HCT116 (cell line): ENCODE data around the gene UCKL1. TPM values are rescaled to one million over a fixed set of nuclear protein-coding genes. Genes with fewer than 3 reads are reported as not detected.

Experiments used
- ATAC-seq: fragments of 200-7000 bp; cut with Tn5 transposase; 2 replicates; pipeline ENCODE4 v1.9.1; 2020; ENCODE audit warnings: mild to moderate bottlenecking, moderate library complexity
- BruUV-seq: library from RNA; stranded (reverse); fragments of 400-500 nt; replicated peaks from 2 replicates; lab custom pipeline; 2021; lab: Mats Ljungman, UMichigan
- CTCF ChIA-PET: fragments of 300-600 bp; sonication (Branson Sonifier 250); formaldehyde crosslinking; loops from one replicate; lab custom pipeline; 2021; ENCODE audit warnings: antibody characterized with exemption; lab: Charles Lee
- POLR2A ChIA-PET: fragments of 300-600, 350-600 bp; sonication (Branson Sonifier 250); formaldehyde crosslinking; loops from one replicate; lab custom pipeline; 2021; ENCODE audit warnings: antibody characterized with exemption; lab: Charles Lee
- RAD21 ChIA-PET, 2 experiments: fragments of 300-600 bp; sonication (Branson Sonifier 250); formaldehyde crosslinking; loops; one replicate each; lab custom pipeline; 2023; ENCODE audit warnings: low total read pairs in 2 of 2; ENCODE audit not compliant: uncharacterized antibody in 2 of 2, unreplicated experiment in 2 of 2, low non-redundant PET in 1 of 2; lab: Charles Lee
- DNase-seq: peaks from one replicate; pipeline ENCODE4 v3.0.0-alpha.2; 2010; ENCODE audit warnings: low read depth, low spot score
- H2AFZ ChIP-seq: fragments of 200-600 bp; shearing (Covaris generic), sonication (generic); 2 replicates; pipeline ENCODE4 v1.6.1; 2017; ENCODE audit warnings: low read depth, mixed run types, mixed read lengths, antibody characterized with exemption, low read length; ENCODE audit not compliant: poor library complexity, severe bottlenecking
- H3K27ac ChIP-seq: 2 replicates; pipeline ENCODE4 v1.5.1; 2012; ENCODE audit warnings: low read depth, low read length
- H3K27me3 ChIP-seq: fragments of 200-600 bp; sonication (generic); 2 replicates; pipeline ENCODE4 v1.6.1; 2016; ENCODE audit warnings: mixed run types, low read length, mixed read lengths; ENCODE audit not compliant: insufficient read depth
- H3K36me3 ChIP-seq, 2 experiments: fragments of 200-500 bp in 1 of 2; fragments of 200-600 bp in 1 of 2; sonication (Bioruptor generic) in 1 of 2; sonication (generic) in 1 of 2; 2 replicates each; pipeline versions ENCODE4 v1.5.1 to v1.6.1; 2014 to 2016; ENCODE audit warnings: low read length in 2 of 2, inconsistent platforms in 1 of 2, mixed read lengths in 1 of 2, mixed run types in 1 of 2; ENCODE audit not compliant: insufficient read depth in 2 of 2, control insufficient read depth in 1 of 2
- H3K4me1 ChIP-seq, 2 experiments: fragments of 200-600 bp in 1 of 2; sonication (generic) in 1 of 2; 2 replicates each; pipeline versions ENCODE4 v1.5.1 to v1.6.1; 2012 to 2017; ENCODE audit warnings: low read length in 2 of 2, inconsistent platforms in 1 of 2, mild to moderate bottlenecking in 1 of 2, mixed read lengths in 1 of 2, mixed run types in 1 of 2, moderate library complexity in 1 of 2; ENCODE audit not compliant: insufficient read depth in 2 of 2, control insufficient read depth in 1 of 2
- H3K4me2 ChIP-seq: fragments of 200-600 bp; sonication (generic); 2 replicates; pipeline ENCODE4 v1.6.1; 2017; ENCODE audit warnings: mixed run types, low read length, mixed read lengths
- H3K4me3 ChIP-seq, 2 experiments: fragments of 200-600 bp in 1 of 2; sonication (generic) in 1 of 2; replicated peaks in 1 of 2; 2 replicates each; pipeline ENCODE4 v1.5.1; 2011 to 2016; ENCODE audit warnings: low read length in 2 of 2, control low read depth in 1 of 2, low read depth in 1 of 2, mild to moderate bottlenecking in 1 of 2, mixed read lengths in 1 of 2, mixed run types in 1 of 2
- H3K79me2 ChIP-seq: fragments of 200-600 bp; sonication (generic); 2 replicates; pipeline ENCODE4 v1.6.1; 2017; ENCODE audit warnings: mild to moderate bottlenecking, mixed run types, low read length, moderate library complexity, mixed read lengths; ENCODE audit not compliant: insufficient read depth
- H3K9ac ChIP-seq: fragments of 200-600 bp; sonication (generic); 2 replicates; pipeline ENCODE4 v1.6.1; 2016; ENCODE audit warnings: low read length, mixed read lengths
- H3K9me2 ChIP-seq: fragments of 200-600 bp; sonication (generic), shearing (Covaris generic); 2 replicates; pipeline ENCODE4 v1.6.1; 2017; ENCODE audit warnings: mixed run types, mild to moderate bottlenecking, moderate library complexity; ENCODE audit not compliant: insufficient read depth
- H3K9me3 ChIP-seq, 2 experiments: fragments of 200-500 bp in 1 of 2; fragments of 200-600 bp in 1 of 2; sonication (Bioruptor generic) in 1 of 2; sonication (generic) in 1 of 2; 2 replicates each; pipeline ENCODE4 v1.6.1; 2014 to 2017; ENCODE audit warnings: low read length in 2 of 2, mixed read lengths in 2 of 2, inconsistent platforms in 1 of 2, low read depth in 1 of 2, mild to moderate bottlenecking in 1 of 2, mixed run types in 1 of 2, moderate library complexity in 1 of 2; ENCODE audit not compliant: control insufficient read depth in 1 of 2, insufficient read depth in 1 of 2
- H4K20me1 ChIP-seq: fragments of 200-600 bp; sonication (generic), shearing (Covaris generic); 2 replicates; pipeline ENCODE4 v1.6.1; 2017; ENCODE audit warnings: mixed run types, mild to moderate bottlenecking, moderate library complexity; ENCODE audit not compliant: insufficient read depth
- ATF3 ChIP-seq: IDR thresholded peaks from 2 replicates; pipeline ENCODE4 v1.6.1; 2012
- CEBPB ChIP-seq: IDR thresholded peaks from 2 replicates; pipeline ENCODE4 v1.6.1; 2012; ENCODE audit warnings: low read depth
- CTCF ChIP-seq, 3 experiments: fragments of 200-600 bp in 1 of 3; sonication (generic) in 1 of 3; IDR thresholded peaks in 2 of 3; conservative IDR thresholded peaks in 1 of 3; 2 replicates each; pipeline ENCODE4 v1.5.1; 2012 to 2017; ENCODE audit warnings: low read depth in 2 of 3, low read length in 2 of 3, antibody characterized with exemption in 1 of 3, borderline replicate concordance in 1 of 3, control low read depth in 1 of 3, mild to moderate bottlenecking in 1 of 3, mixed read lengths in 1 of 3, mixed run types in 1 of 3, moderate library complexity in 1 of 3; ENCODE audit not compliant: insufficient read depth in 1 of 3
- FOSL1 ChIP-seq: IDR thresholded peaks from 2 replicates; pipeline ENCODE4 v1.6.1; 2012; ENCODE audit warnings: low read depth
- MAX ChIP-seq: IDR thresholded peaks from 2 replicates; pipeline ENCODE4 v1.6.1; 2012
- POLR2A ChIP-seq: IDR thresholded peaks from 2 replicates; pipeline ENCODE4 v1.7.0; 2011; ENCODE audit warnings: borderline replicate concordance; ENCODE audit not compliant: insufficient read depth, insufficient read length; ENCODE audit errors: extremely low read depth
- POLR2AphosphoS5 ChIP-seq: IDR thresholded peaks from 2 replicates; pipeline ENCODE4 v1.6.1; 2011; ENCODE audit warnings: mild to moderate bottlenecking, low read depth, low read length, moderate library complexity
- REST ChIP-seq: IDR thresholded peaks from 2 replicates; pipeline ENCODE4 v1.6.1; 2012; ENCODE audit warnings: low read depth
- SP1 ChIP-seq: IDR thresholded peaks from 2 replicates; pipeline ENCODE4 v1.6.1; 2012; ENCODE audit warnings: low read depth
- TCF7L2 ChIP-seq: IDR thresholded peaks from 2 replicates; pipeline ENCODE4 v1.7.0; 2011; ENCODE audit warnings: borderline replicate concordance, inconsistent platforms; ENCODE audit not compliant: insufficient read depth, insufficient read length; ENCODE audit errors: extremely low read depth
- YY1 ChIP-seq: IDR thresholded peaks from 2 replicates; pipeline ENCODE4 v1.6.1; 2011; ENCODE audit warnings: low read length, low read depth, moderate library complexity, mild to moderate bottlenecking; ENCODE audit not compliant: insufficient replicate concordance; ENCODE audit errors: extremely low read depth
- ZBTB33 ChIP-seq: IDR thresholded peaks from 2 replicates; pipeline ENCODE4 v1.6.1; 2011; ENCODE audit warnings: mild to moderate bottlenecking, low read length, moderate library complexity; ENCODE audit not compliant: insufficient replicate concordance; ENCODE audit errors: extremely low read depth
- intact Hi-C: fragments of 100-400 bp; cut with micrococcal nuclease; formaldehyde crosslinking; loops from 2 replicates; pipeline ENCODE4 v1.10.0; 2022
- total RNA-seq: library from RNA; stranded (reverse); gene quantifications from one replicate; pipeline ENCODE4 v1.2.1, GENCODE V29; 2021; ENCODE audit not compliant: unreplicated experiment

Gene UCKL1
- total RNA-seq, 1 experiment from 2014 or later, result 54.2 TPM

GRCh38 chr20:63950701-63951397, 5.4 kb downstream of the UCKL1 start:
- RAD21 ChIA-PET, result no interaction called here
- H3K36me3 ChIP-seq, result no peaks in the 10 kb centered on the region
- ATAC-seq, result no peak
- peaks cover 97% of the 10 kb centered on the region for H3K79me2 ChIP-seq
- no TSS peak for BruUV-seq
- no peak overlapping the region; the same call in 1 of the 2 replicates for H3K27ac ChIP-seq
- no peak for TF ChIP-seq TCF7L2
- TF ChIP-seq SP1, result no peak
- no peak for TF ChIP-seq CEBPB
- no peak for TF ChIP-seq MAX
- no peak for TF ChIP-seq POLR2A
- no peak for TF ChIP-seq ZBTB33
- TF ChIP-seq ATF3, result no peak
- TF ChIP-seq POLR2AphosphoS5, result no peak
- no peak for TF ChIP-seq REST
- TF ChIP-seq CTCF (IDR thresholded peaks at IDR 0.05 in 2 of 3, conservative IDR thresholded peaks at IDR 0.05 in 1 of 3; ENCODE audit: borderline replicate concordance in 1 of 3, insufficient read depth in 1 of 3, low read depth in 2 of 3, low read length in 2 of 3), result no peak
- no peak for TF ChIP-seq FOSL1
- no peak for TF ChIP-seq YY1
- H3K4me1 ChIP-seq, result peaks cover 14 to 53% of the 10 kb centered on the region in 2 experiments; a peak in 3 of 4 replicates
- CTCF ChIA-PET, result no interaction called here
- H3K4me3 ChIP-seq, result no peak overlapping the region
- H3K9ac ChIP-seq, result no peak overlapping the region
- no peaks in the 10 kb centered on the region for H3K27me3 ChIP-seq
- intact Hi-C loops, result no loop called here
- POLR2A ChIA-PET, result no interaction called here
- no peak for DNase-seq
- no peaks in the 10 kb centered on the region for H3K9me2 ChIP-seq
- H3K4me2 ChIP-seq, result no peak overlapping the region
- no peak overlapping the region for H2AFZ ChIP-seq
- H3K9me3 ChIP-seq, result no peaks in the 10 kb centered on the region
- no peaks in the 10 kb centered on the region; the same call in 1 of the 2 replicates for H4K20me1 ChIP-seq
